ENCODE results near the gene HOMER3. TPM values are rescaled to one million over a fixed set of nuclear protein-coding genes. Genes with fewer than 3 reads are reported as not detected.

HOMER3 gene
- total and polyA plus RNA-seq, 4 donors, result 22.0 to 40.2 (median 24.2) TPM

- 88 to 94% methylated on average over 14 of the region's 14 CpGs for WGBS, 2 donors
- Histone ChIP-seq H3K27ac (ENCODE audit: low read depth in 1 of 2, low read length in 1 of 2) (no peak overlapping the region), H3K9me3 (ENCODE audit: control insufficient read depth in 4 of 4, insufficient read depth in 3 of 4, low read length in 3 of 4) (no peaks in the 10 kb centered on the region), H3K4me1 (ENCODE audit: control insufficient read depth in 5 of 5, insufficient read depth in 5 of 5, low read length in 5 of 5) (no peaks in the 10 kb centered on the region), H3K9ac (ENCODE audit: insufficient read depth in 1 of 2, low read length in 2 of 2) (no peak overlapping the region), H3K36me3 (ENCODE audit: control insufficient read depth in 4 of 4, insufficient read depth in 4 of 4, low read length in 4 of 4) (no peaks in the 10 kb centered on the region), H3K27me3 (ENCODE audit: control insufficient read depth in 3 of 3, insufficient read depth in 3 of 3, low read length in 2 of 3) (no peaks in the 10 kb centered on the region), H3K4me3 (no peak overlapping the region)
- DNase-seq, result no peak
- no peak for TF ChIP-seq CTCF (IDR thresholded peaks at IDR 0.05; ENCODE audit: control extremely low read depth, extremely low read depth)
- ATAC-seq (ENCODE audit: insufficient read depth, low FRiP score), result no peak
Measured at GRCh38 chr19:18946918-18947317, 5.9 kb upstream of the HOMER3 start.

GRCh38 chr19:18946335-18946734 lies 5.3 kb upstream of the HOMER3 start:
- DNase-seq, result no peak
- H3K27ac ChIP-seq (ENCODE audit: low read depth in 1 of 2, low read length in 1 of 2), result no peak overlapping the region
- no peak for TF ChIP-seq CTCF (IDR thresholded peaks at IDR 0.05; ENCODE audit: control extremely low read depth, extremely low read depth)
- H3K27me3 ChIP-seq (ENCODE audit: control insufficient read depth in 3 of 3, insufficient read depth in 3 of 3, low read length in 2 of 3), result no peaks in the 10 kb centered on the region
- H3K9me3 ChIP-seq (ENCODE audit: control insufficient read depth in 4 of 4, insufficient read depth in 3 of 4, low read length in 3 of 4), result no peaks in the 10 kb centered on the region
- peaks cover 0 to 3% (median 3%) of the 10 kb centered on the region in 5 donors for H3K4me1 ChIP-seq (ENCODE audit: control insufficient read depth in 5 of 5, insufficient read depth in 5 of 5, low read length in 5 of 5)
- H3K9ac ChIP-seq (ENCODE audit: insufficient read depth in 1 of 2, low read length in 2 of 2), result no peak overlapping the region
- ATAC-seq (ENCODE audit: insufficient read depth, low FRiP score), result no peak
- H3K4me3 ChIP-seq, result no peak overlapping the region
- no peaks in the 10 kb centered on the region for H3K36me3 ChIP-seq (ENCODE audit: control insufficient read depth in 4 of 4, insufficient read depth in 4 of 4, low read length in 4 of 4)

GRCh38 chr19:18945297-18945696 lies 4.3 kb upstream of the HOMER3 start:
- 88 to 89% methylated on average over 9 of the region's 9 CpGs for WGBS, 2 donors
- no peaks in the 10 kb centered on the region for H3K36me3 ChIP-seq (ENCODE audit: control insufficient read depth in 4 of 4, insufficient read depth in 4 of 4, low read length in 4 of 4)
- H3K4me3 ChIP-seq, result no peak overlapping the region
- no peak overlapping the region for H3K27ac ChIP-seq (ENCODE audit: low read depth in 1 of 2, low read length in 1 of 2)
- no peak overlapping the region for H3K9ac ChIP-seq (ENCODE audit: insufficient read depth in 1 of 2, low read length in 2 of 2)
- no peaks in the 10 kb centered on the region for H3K27me3 ChIP-seq (ENCODE audit: control insufficient read depth in 3 of 3, insufficient read depth in 3 of 3, low read length in 2 of 3)
- peaks cover 0 to 3% (median 3%) of the 10 kb centered on the region in 5 donors for H3K4me1 ChIP-seq (ENCODE audit: control insufficient read depth in 5 of 5, insufficient read depth in 5 of 5, low read length in 5 of 5)
- DNase-seq (no peak), ATAC-seq (ENCODE audit: insufficient read depth, low FRiP score) (no peak)
- TF ChIP-seq CTCF (IDR thresholded peaks at IDR 0.05; ENCODE audit: control extremely low read depth, extremely low read depth), result no peak
- H3K9me3 ChIP-seq (ENCODE audit: control insufficient read depth in 4 of 4, insufficient read depth in 3 of 4, low read length in 3 of 4), result no peaks in the 10 kb centered on the region

GRCh38 chr19:18943465-18943864 lies 2.4 kb upstream of the HOMER3 start:
- no peak overlapping the region for H3K9ac ChIP-seq (ENCODE audit: insufficient read depth in 1 of 2, low read length in 2 of 2)
- 90 to 91% methylated on average over 4 of the region's 4 CpGs for WGBS, 2 donors
- DNase-seq, result no peak

More at GRCh38 chr19:18943465-18943864, 2.4 kb upstream of the HOMER3 start:
- Histone ChIP-seq H3K4me1 (ENCODE audit: control insufficient read depth in 5 of 5, insufficient read depth in 5 of 5, low read length in 5 of 5) (peaks cover 0 to 12% (median 4%) of the 10 kb centered on the region in 5 donors), H3K4me3 (no peak overlapping the region), H3K9me3 (ENCODE audit: control insufficient read depth in 4 of 4, insufficient read depth in 3 of 4, low read length in 3 of 4) (no peaks in the 10 kb centered on the region), H3K27ac (ENCODE audit: low read depth in 1 of 2, low read length in 1 of 2) (no peak overlapping the region), H3K36me3 (ENCODE audit: control insufficient read depth in 4 of 4, insufficient read depth in 4 of 4, low read length in 4 of 4) (no peaks in the 10 kb centered on the region), H3K27me3 (ENCODE audit: control insufficient read depth in 3 of 3, insufficient read depth in 3 of 3, low read length in 2 of 3) (no peaks in the 10 kb centered on the region)
- ATAC-seq (ENCODE audit: insufficient read depth, low FRiP score), result no peak
- TF ChIP-seq CTCF (IDR thresholded peaks at IDR 0.05; ENCODE audit: control extremely low read depth, extremely low read depth), result no peak

Measured in lung (tissue), 12 donors.